Sigmoid colon (tissue), 7 donors: ENCODE results near the gene OTUB1. TPM values are rescaled to one million over a fixed set of nuclear protein-coding genes. Genes with fewer than 3 reads are reported as not detected.
"Not testable (repeated sequence)": the region's sequence is repeated elsewhere in the genome, so short reads cannot be mapped to it uniquely, and the experiment has no call there.

Source experiments
- DNase-seq: peaks from one replicate; pipeline ENCODE4 v3.0.0-alpha.2; 2019
- H3K27ac ChIP-seq, 4 donors: fragments of 200-600 bp; sonication (generic); one replicate each; pipeline ENCODE4 v1.5.1; 2016 to 2019; ENCODE audit warnings: mild to moderate bottlenecking in 1 of 4
- H3K27me3 ChIP-seq, 3 donors: fragments of 200-600 bp; sonication (generic); one replicate each; pipeline ENCODE4 v1.5.1; 2019; ENCODE audit warnings: mild to moderate bottlenecking in 1 of 3
- H3K36me3 ChIP-seq, 4 donors: fragments of 200-600 bp; sonication (generic); one replicate each; pipeline ENCODE4 v1.5.1; 2016 to 2019
- H3K4me1 ChIP-seq, 4 donors: fragments of 200-600 bp; sonication (generic); one replicate each; pipeline ENCODE4 v1.5.1; 2017 to 2019
- H3K4me3 ChIP-seq, 4 donors: fragments of 200-600 bp; sonication (generic); one replicate each; pipeline ENCODE4 v1.5.1; 2017 to 2019; ENCODE audit warnings: mild to moderate bottlenecking in 2 of 4, moderate library complexity in 1 of 4
- H3K9me3 ChIP-seq, 4 donors: fragments of 200-600 bp in 3 of 4; sonication (generic) in 3 of 4; one replicate each; pipeline versions ENCODE4 v1.5.1 to v1.6.1; 2013 to 2019
- CTCF ChIP-seq, 4 experiments: fragments of 450-650 bp in 3 of 4; fragments of 200-600 bp in 1 of 4; IDR thresholded peaks; one replicate each; pipeline ENCODE4 v1.5.1; 2016 to 2019; ENCODE audit warnings: antibody characterized with exemption in 4 of 4, mild to moderate bottlenecking in 3 of 4, moderate library complexity in 2 of 4
- EP300 ChIP-seq, 4 donors: sonication (generic); formaldehyde crosslinking; IDR thresholded peaks; one replicate each; pipeline ENCODE4 v1.6.1; 2017; ENCODE audit warnings: antibody characterized with exemption in 4 of 4
- POLR2A ChIP-seq, 2 donors: fragments of 450-650 bp; IDR thresholded peaks; one replicate each; pipeline ENCODE4 v1.6.1; 2016; ENCODE audit warnings: antibody characterized with exemption in 2 of 2, mild to moderate bottlenecking in 2 of 2, moderate library complexity in 2 of 2
- POLR2AphosphoS5 ChIP-seq, 4 donors: sonication (generic); formaldehyde crosslinking; IDR thresholded peaks; one replicate each; pipeline ENCODE4 v1.6.1; 2017; ENCODE audit warnings: antibody characterized with exemption in 4 of 4
- WGBS, 2 donors: extraction: QIAGEN DNeasy Blood & Tissue Kit; methylation state at CpG; one replicate each; pipeline ENCODE4 v1.1.7; 2013; 5-methylcytosine and 5-hydroxymethylcytosine counted together
- intact Hi-C: fragments of 100-400 bp; cut with DNase I; formaldehyde crosslinking; loops from one replicate; pipeline ENCODE4 v1.15.1; 2023
- polyA plus RNA-seq, 3 donors: library from polyadenylated mRNA; stranded (reverse); fragments of 200-250 nt; gene quantifications; one replicate each; pipeline ENCODE4 v1.2.3, GENCODE V29; 2013
- small RNA-seq, 3 donors: library from RNA; depleted of rRNA; stranded (forward); fragments of <200 nt; gene quantifications; one replicate each; pipeline ENCODE3, GENCODE V24; 2016
- total RNA-seq, 4 donors: library from RNA; depleted of rRNA; stranded (reverse); fragments of >200 nt; gene quantifications; one replicate each; pipeline ENCODE4 v1.1.0, GENCODE V29; 2016
- donor health status: healthy with polysubstance abuse.
- donor health status: Bipolar disorder and iron deficiency.
- donor health status: healthy.

The OTUB1 gene
- total and polyA plus RNA-seq, 7 donors = 44.8 to 96.4 (median 61.7) TPM

DNA sequence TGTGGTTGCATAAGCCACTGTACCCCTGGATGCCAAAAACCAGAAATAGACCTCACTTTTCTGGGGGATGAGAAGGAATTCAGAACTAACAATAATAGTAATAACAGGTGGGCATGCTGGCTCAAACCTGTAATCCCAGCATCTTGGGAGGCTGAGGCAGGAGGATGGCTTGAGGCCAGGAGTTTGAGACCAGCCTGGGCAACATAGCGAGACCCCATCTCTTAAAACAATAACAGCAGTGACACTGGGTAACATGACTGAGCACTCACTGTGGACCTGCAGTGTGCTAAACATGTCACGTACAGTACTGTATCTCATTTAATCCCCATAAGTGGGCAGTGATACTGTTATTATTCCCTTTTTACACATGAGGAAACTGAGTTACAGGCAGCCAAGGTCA, 59.5 kb downstream of the OTUB1 start:
- intact Hi-C loops = no loop called here
- Histone ChIP-seq H3K27me3 (no peaks in the 10 kb centered on the region), H3K27ac (peak overlapping the region in 1 of 4 donors; percentile 51), H3K4me1 (peaks cover 0 to 15% (median 0%) of the 10 kb centered on the region in 4 donors), H3K9me3 (no peaks in the 10 kb centered on the region), H3K36me3 (no peaks in the 10 kb centered on the region), H3K4me3 (no peak overlapping the region)
- DNase-seq = no peak
- WGBS, 2 donors = 94 to 96% methylated on average over 2 of the region's 2 CpGs
- TF ChIP-seq EP300 (IDR thresholded peaks at IDR 0.05) (no peak), CTCF (IDR thresholded peaks at IDR 0.05) (no peak), POLR2A (IDR thresholded peaks at IDR 0.05) (no peak), POLR2AphosphoS5 (IDR thresholded peaks at IDR 0.05) (no peak)

GRCh38 chr11:64047373-64047772, 61.1 kb downstream of the OTUB1 start:
- H3K27me3 ChIP-seq, H3K36me3 ChIP-seq, intact Hi-C loops, H3K9me3 ChIP-seq, DNase-seq, H3K4me3 ChIP-seq: not testable (repeated sequence)
- WGBS, 2 donors = 94% methylated on average over 8 of the region's 8 CpGs
- Histone ChIP-seq H3K27ac (peak overlapping the region in 2 of 4 donors; percentile 28 to 35), H3K4me1 (peaks cover 0 to 12% (median 0%) of the 10 kb centered on the region in 4 donors)

Small RNA genes lying within 50 kb of the gene (small RNA-seq; reads per million reads assigned to genes)
- 0 reads per million in 3 donors for gene RNU6-45P

Other genes starting within 250 kb of the OTUB1 start
- gene ZFTA, start 217.7 kb upstream of the OTUB1 start, total RNA-seq = 10 to 100 TPM; 11.1 to 20.4 (median 13.6) TPM
- 1 to 10 TPM in 2 of 3 donors, under 1 TPM in 1; 0.69 to 4.0 (median 3.6) TPM for gene ZFTA, start 217.7 kb upstream of the OTUB1 start, polyA plus RNA-seq
- gene SPINDOC, start 173.0 kb upstream of the OTUB1 start, total RNA-seq = 10 to 100 TPM; 12.2 to 15.2 (median 14.1) TPM
- gene SPINDOC, start 173.0 kb upstream of the OTUB1 start, polyA plus RNA-seq = 10 to 100 TPM in 1 of 3 donors, 1 to 10 TPM in 2; 4.6 to 11.7 (median 4.8) TPM
- gene MARK2, start 147.3 kb upstream of the OTUB1 start, total RNA-seq = 10 to 100 TPM; 14.3 to 24.6 (median 18.2) TPM
- 10 to 100 TPM; 25.8 to 49.3 (median 44.2) TPM for gene MARK2, start 147.3 kb upstream of the OTUB1 start, polyA plus RNA-seq
- under 1 TPM; 0.49 to 0.83 (median 0.70) TPM for gene RCOR2, start 69.3 kb upstream of the OTUB1 start, total RNA-seq
- gene RCOR2, start 69.3 kb upstream of the OTUB1 start, polyA plus RNA-seq = 1 to 10 TPM in 1 of 3 donors, under 1 TPM in 2; 0.60 to 2.4 (median 0.69) TPM
- gene NAA40, start 47.4 kb upstream of the OTUB1 start, total RNA-seq = 10 to 100 TPM in 1 of 4 donors, 1 to 10 TPM in 3; 5.4 to 18.0 (median 6.8) TPM
- 10 to 100 TPM in 2 of 3 donors, 1 to 10 TPM in 1; 7.2 to 22.9 (median 11.1) TPM for gene NAA40, start 47.4 kb upstream of the OTUB1 start, polyA plus RNA-seq
- 100 to 1,000 TPM; 419 to 659 (median 577) TPM for gene COX8A, start 11.8 kb upstream of the OTUB1 start, total RNA-seq
- 1,000 to 10,000 TPM; 1,536 to 1,691 (median 1,674) TPM for gene COX8A, start 11.8 kb upstream of the OTUB1 start, polyA plus RNA-seq
- 1 to 10 TPM in 3 of 4 donors, under 1 TPM in 1; 0.99 to 6.9 (median 3.1) TPM for gene FLRT1, start 49.5 kb downstream of the OTUB1 start, total RNA-seq
- under 1 TPM in 1 of 3 donors, not detected in 2; 0.66 TPM for gene FLRT1, start 49.5 kb downstream of the OTUB1 start, polyA plus RNA-seq
- 10 to 100 TPM; 23.3 to 33.9 (median 25.8) TPM for gene MACROD1, start 179.7 kb downstream of the OTUB1 start, total RNA-seq
- 10 to 100 TPM; 14.2 to 16.8 (median 14.8) TPM for gene MACROD1, start 179.7 kb downstream of the OTUB1 start, polyA plus RNA-seq
- gene STIP1, start 199.7 kb downstream of the OTUB1 start, total RNA-seq = 10 to 100 TPM; 58.2 to 90.3 (median 81.0) TPM
- 10 to 100 TPM; 38.4 to 84.3 (median 50.2) TPM for gene STIP1, start 199.7 kb downstream of the OTUB1 start, polyA plus RNA-seq
- 10 to 100 TPM; 15.0 to 26.2 (median 20.3) TPM for gene FERMT3, start 220.3 kb downstream of the OTUB1 start, total RNA-seq
- 10 to 100 TPM; 15.3 to 41.5 (median 20.4) TPM for gene FERMT3, start 220.3 kb downstream of the OTUB1 start, polyA plus RNA-seq
- 10 to 100 TPM; 45.7 to 80.6 (median 62.9) TPM for gene TRPT1, start 239.7 kb downstream of the OTUB1 start, total RNA-seq
- gene TRPT1, start 239.7 kb downstream of the OTUB1 start, polyA plus RNA-seq = 10 to 100 TPM; 70.8 to 82.8 (median 82.3) TPM
- gene NUDT22, start 239.8 kb downstream of the OTUB1 start, total RNA-seq = 10 to 100 TPM; 41.4 to 64.8 (median 50.1) TPM
- 100 to 1,000 TPM in 2 of 3 donors, 10 to 100 TPM in 1; 91.3 to 130 (median 116) TPM for gene NUDT22, start 239.8 kb downstream of the OTUB1 start, polyA plus RNA-seq
- 10 to 100 TPM; 25.7 to 37.1 (median 28.1) TPM for gene DNAJC4, start 244.1 kb downstream of the OTUB1 start, total RNA-seq
- gene DNAJC4, start 244.1 kb downstream of the OTUB1 start, polyA plus RNA-seq = 10 to 100 TPM; 27.5 to 68.1 (median 58.3) TPM
- 100 to 1,000 TPM in 2 of 4 donors, 10 to 100 TPM in 2; 76.7 to 117 (median 98.4) TPM for gene VEGFB, start 248.1 kb downstream of the OTUB1 start, total RNA-seq
- gene VEGFB, start 248.1 kb downstream of the OTUB1 start, polyA plus RNA-seq = 10 to 100 TPM; 23.4 to 94.9 (median 42.6) TPM